ENCODE results near the gene UGT2B15. TPM values are rescaled to one million over a fixed set of nuclear protein-coding genes. Genes with fewer than 3 reads are reported as not detected.
"Not testable (repeated sequence)": the region's sequence is repeated elsewhere in the genome, so short reads cannot be mapped to it uniquely, and the experiment has no call there.

The UGT2B15 gene
- total RNA-seq, result not detected
- not detected for polyA plus RNA-seq (ENCODE audit: insufficient read depth, low read depth, low replicate concordance)
- long read RNA-seq, donor 1, result 0 reads
- long read RNA-seq, donor 2, result 0 reads
- long read RNA-seq, donor 3, result 0 reads
- long read RNA-seq, donor 4, result 0 reads
- long read RNA-seq, donor 5, result 0 reads
- long read RNA-seq, donor 6, result 0 reads
- long read RNA-seq, donor 7, result 0 reads
- long read RNA-seq, donor 8, result 0 reads
- long read RNA-seq, donor 9, result 0 reads
- long read RNA-seq, donor 10, result 0 reads

DNA sequence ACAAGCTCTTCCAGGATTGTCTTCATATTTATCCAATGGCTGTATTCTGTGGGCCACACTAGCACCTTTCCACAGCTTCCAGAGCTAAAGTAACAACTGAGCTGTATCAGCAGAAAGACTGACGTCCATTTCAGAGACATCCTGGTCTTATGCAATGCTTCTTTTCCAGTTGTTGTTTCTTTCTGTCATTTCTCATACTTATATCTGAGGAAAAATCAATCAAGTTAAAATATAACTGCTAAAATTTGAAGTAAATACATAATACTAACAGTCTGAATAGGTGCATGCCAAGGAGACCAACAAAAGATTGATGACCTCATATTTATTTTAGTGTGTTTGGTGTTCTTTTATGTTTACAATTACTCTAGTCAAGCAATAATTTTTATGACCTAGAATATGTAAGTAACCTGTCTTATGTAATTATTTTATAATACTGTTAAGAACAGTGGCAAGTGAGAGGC, at the start of gene UGT2B15:
TSS of gene UGT2B15 (minus strand) at position 174 of the 461 bp plus-strand sequence. CDS start at position 140, 34 bp downstream.
- DNase-seq; H3K9ac ChIP-seq (ENCODE audit: low read length in 3 of 3); FAIRE-seq; H3K4me3 ChIP-seq (ENCODE audit: low read length in 3 of 3); H3K36me3 ChIP-seq (ENCODE audit: control insufficient read depth in 2 of 3, insufficient read depth in 3 of 3, low read length in 3 of 3); H3K27ac ChIP-seq (ENCODE audit: low read depth in 2 of 2, low read length in 2 of 2); H3K27me3 ChIP-seq (ENCODE audit: control insufficient read depth, insufficient read depth, low read length); intact Hi-C loops (cut with DNase I); H3K9me3 ChIP-seq (ENCODE audit: control insufficient read depth in 2 of 3, insufficient read depth in 1 of 3, low read length in 3 of 3); H3K4me1 ChIP-seq (ENCODE audit: control insufficient read depth in 2 of 3, insufficient read depth in 2 of 3, low read depth in 1 of 3, low read length in 3 of 3): not testable (repeated sequence)

DNA sequence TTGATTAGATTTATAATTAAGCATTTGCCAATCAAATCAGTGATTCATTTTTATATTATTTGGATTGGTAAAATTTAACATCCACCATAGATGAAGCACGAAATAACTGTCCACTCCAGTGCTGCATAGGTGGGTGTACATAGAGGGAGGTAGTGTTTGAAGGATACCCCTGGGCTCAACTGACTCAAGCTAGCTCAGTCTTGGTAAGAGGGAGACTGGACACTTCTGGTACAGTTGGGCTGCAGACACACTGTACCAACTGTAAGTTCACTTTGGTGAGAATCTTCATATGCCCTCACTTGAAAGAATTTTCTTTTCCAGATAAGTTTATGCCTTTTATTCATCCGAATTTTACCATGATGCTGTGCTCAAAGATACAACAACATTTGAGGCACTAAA, 48.6 kb upstream of the UGT2B15 start:
- Histone ChIP-seq H3K9ac (ENCODE audit: low read length in 3 of 3) (no peak overlapping the region), H3K27me3 (ENCODE audit: control insufficient read depth, insufficient read depth, low read length) (no peaks in the 10 kb centered on the region), H3K36me3 (ENCODE audit: control insufficient read depth in 2 of 3, insufficient read depth in 3 of 3, low read length in 3 of 3) (no peaks in the 10 kb centered on the region), H3K4me1 (ENCODE audit: control insufficient read depth in 2 of 3, insufficient read depth in 2 of 3, low read depth in 1 of 3, low read length in 3 of 3) (peaks cover 0 to 5% (median 0%) of the 10 kb centered on the region in 3 donors), H3K4me3 (ENCODE audit: low read length in 3 of 3) (no peak overlapping the region), H3K9me3 (ENCODE audit: control insufficient read depth in 2 of 3, insufficient read depth in 1 of 3, low read length in 3 of 3) (no peaks in the 10 kb centered on the region), H3K27ac (ENCODE audit: low read depth in 2 of 2, low read length in 2 of 2) (no peak overlapping the region)
- TF ChIP-seq, protein P1, sequence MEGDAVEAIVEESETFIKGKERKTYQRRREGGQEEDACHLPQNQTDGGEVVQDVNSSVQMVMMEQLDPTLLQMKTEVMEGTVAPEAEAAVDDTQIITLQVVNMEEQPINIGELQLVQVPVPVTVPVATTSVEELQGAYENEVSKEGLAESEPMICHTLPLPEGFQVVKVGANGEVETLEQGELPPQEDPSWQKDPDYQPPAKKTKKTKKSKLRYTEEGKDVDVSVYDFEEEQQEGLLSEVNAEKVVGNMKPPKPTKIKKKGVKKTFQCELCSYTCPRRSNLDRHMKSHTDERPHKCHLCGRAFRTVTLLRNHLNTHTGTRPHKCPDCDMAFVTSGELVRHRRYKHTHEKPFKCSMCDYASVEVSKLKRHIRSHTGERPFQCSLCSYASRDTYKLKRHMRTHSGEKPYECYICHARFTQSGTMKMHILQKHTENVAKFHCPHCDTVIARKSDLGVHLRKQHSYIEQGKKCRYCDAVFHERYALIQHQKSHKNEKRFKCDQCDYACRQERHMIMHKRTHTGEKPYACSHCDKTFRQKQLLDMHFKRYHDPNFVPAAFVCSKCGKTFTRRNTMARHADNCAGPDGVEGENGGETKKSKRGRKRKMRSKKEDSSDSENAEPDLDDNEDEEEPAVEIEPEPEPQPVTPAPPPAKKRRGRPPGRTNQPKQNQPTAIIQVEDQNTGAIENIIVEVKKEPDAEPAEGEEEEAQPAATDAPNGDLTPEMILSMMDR (IDR thresholded peaks at IDR 0.05; ENCODE audit: borderline replicate concordance, extremely low read depth, insufficient read depth), result no peak
- DNase-seq (no peak), FAIRE-seq (no peak)
- intact Hi-C loops (cut with DNase I), result no loop called here

DNA sequence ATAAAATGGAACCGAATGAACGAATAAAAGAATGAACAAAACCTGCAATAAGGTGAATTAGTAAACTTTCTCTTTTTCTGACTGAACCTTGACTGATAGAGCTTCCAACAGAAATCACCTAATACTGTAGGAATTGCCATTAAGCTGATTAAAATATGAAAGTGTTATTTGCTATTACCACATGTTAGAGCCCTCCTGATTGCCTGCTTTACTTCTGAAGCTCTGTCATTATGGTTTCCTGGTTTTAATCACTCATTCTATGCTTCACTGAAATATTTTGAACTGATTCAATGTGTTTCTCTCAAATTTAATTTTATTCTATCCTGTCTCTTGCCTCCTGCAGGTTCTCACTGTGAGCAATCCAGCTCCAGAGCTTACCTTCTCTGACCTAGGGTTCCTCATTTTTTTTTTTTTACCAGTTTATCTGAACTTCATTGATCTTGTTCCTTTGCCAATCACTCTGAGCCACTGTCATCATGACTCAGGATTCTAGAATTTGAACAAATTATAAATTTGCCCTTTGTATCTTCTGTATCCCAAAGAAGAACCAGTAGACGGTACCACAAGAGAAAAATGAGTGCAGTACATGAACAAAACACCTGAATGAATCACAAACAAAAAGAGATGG, 48.1 kb upstream of the UGT2B15 start:
- DNase-seq, result no peak
- no peaks in the 10 kb centered on the region for H3K36me3 ChIP-seq (ENCODE audit: control insufficient read depth in 2 of 3, insufficient read depth in 3 of 3, low read length in 3 of 3)
- H3K27me3 ChIP-seq (ENCODE audit: control insufficient read depth, insufficient read depth, low read length), result no peaks in the 10 kb centered on the region
- TF ChIP-seq, protein P1 (IDR thresholded peaks at IDR 0.05; ENCODE audit: borderline replicate concordance, extremely low read depth, insufficient read depth), result no peak
- no peak overlapping the region for H3K4me3 ChIP-seq (ENCODE audit: low read length in 3 of 3)
- no peak overlapping the region for H3K9ac ChIP-seq (ENCODE audit: low read length in 3 of 3)
- intact Hi-C loops (cut with DNase I), result no loop called here
- no peak for FAIRE-seq
- H3K27ac ChIP-seq (ENCODE audit: low read depth in 2 of 2, low read length in 2 of 2), result no peak overlapping the region
- H3K9me3 ChIP-seq (ENCODE audit: control insufficient read depth in 2 of 3, insufficient read depth in 1 of 3, low read length in 3 of 3), result no peaks in the 10 kb centered on the region
- H3K4me1 ChIP-seq (ENCODE audit: control insufficient read depth in 2 of 3, insufficient read depth in 2 of 3, low read depth in 1 of 3, low read length in 3 of 3), result peaks cover 0 to 5% (median 0%) of the 10 kb centered on the region in 3 donors

DNA sequence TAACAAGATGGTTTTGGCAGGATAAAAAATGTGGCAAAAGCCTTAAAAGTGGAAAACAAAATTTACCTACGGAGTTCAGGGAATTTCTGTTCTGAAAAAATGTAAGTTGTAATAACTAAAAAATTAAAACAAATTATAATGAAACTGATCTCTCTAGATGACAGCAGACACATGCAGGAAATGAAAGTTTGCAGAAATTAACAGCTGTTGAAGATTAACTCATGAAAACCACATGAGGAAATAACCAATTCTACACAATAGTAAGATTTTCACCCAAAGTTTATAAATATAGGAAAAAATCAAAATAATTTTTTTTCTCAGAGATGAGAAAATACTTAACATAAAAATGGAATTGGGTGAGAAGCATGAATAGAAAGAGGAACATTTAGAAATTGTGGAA, 47.5 kb upstream of the UGT2B15 start:
- FAIRE-seq, result no peak
- TF ChIP-seq, protein P1 (IDR thresholded peaks at IDR 0.05; ENCODE audit: borderline replicate concordance, extremely low read depth, insufficient read depth), result no peak
- Histone ChIP-seq H3K4me3 (ENCODE audit: low read length in 3 of 3) (no peak overlapping the region), H3K27ac (ENCODE audit: low read depth in 2 of 2, low read length in 2 of 2) (no peak overlapping the region), H3K27me3 (ENCODE audit: control insufficient read depth, insufficient read depth, low read length) (no peaks in the 10 kb centered on the region), H3K9me3 (ENCODE audit: control insufficient read depth in 2 of 3, insufficient read depth in 1 of 3, low read length in 3 of 3) (no peaks in the 10 kb centered on the region), H3K36me3 (ENCODE audit: control insufficient read depth in 2 of 3, insufficient read depth in 3 of 3, low read length in 3 of 3) (no peaks in the 10 kb centered on the region), H3K9ac (ENCODE audit: low read length in 3 of 3) (no peak overlapping the region), H3K4me1 (ENCODE audit: control insufficient read depth in 2 of 3, insufficient read depth in 2 of 3, low read depth in 1 of 3, low read length in 3 of 3) (peaks cover 0 to 5% (median 0%) of the 10 kb centered on the region in 3 donors)
- no peak for DNase-seq
- intact Hi-C loops (cut with DNase I), result no loop called here
